Activated CD4-positive, CD25-positive, alpha-beta regulatory T cell treated with anti-CD3 and anti-CD28 coated beads, Interleukin-2, amount 50 U/mL, for 16 hours (primary cell): ENCODE measurements around the gene ZNF253.
"Not testable (repeated sequence)": the region's sequence is repeated elsewhere in the genome, so short reads cannot be mapped to it uniquely, and the experiment has no call there.

Experiments
- DNase-seq: peaks from one replicate; pipeline ENCODE4 v3.0.0-alpha.2; 2020; ENCODE audit warnings: low read depth, low spot score

ZNF253 gene

DNA sequence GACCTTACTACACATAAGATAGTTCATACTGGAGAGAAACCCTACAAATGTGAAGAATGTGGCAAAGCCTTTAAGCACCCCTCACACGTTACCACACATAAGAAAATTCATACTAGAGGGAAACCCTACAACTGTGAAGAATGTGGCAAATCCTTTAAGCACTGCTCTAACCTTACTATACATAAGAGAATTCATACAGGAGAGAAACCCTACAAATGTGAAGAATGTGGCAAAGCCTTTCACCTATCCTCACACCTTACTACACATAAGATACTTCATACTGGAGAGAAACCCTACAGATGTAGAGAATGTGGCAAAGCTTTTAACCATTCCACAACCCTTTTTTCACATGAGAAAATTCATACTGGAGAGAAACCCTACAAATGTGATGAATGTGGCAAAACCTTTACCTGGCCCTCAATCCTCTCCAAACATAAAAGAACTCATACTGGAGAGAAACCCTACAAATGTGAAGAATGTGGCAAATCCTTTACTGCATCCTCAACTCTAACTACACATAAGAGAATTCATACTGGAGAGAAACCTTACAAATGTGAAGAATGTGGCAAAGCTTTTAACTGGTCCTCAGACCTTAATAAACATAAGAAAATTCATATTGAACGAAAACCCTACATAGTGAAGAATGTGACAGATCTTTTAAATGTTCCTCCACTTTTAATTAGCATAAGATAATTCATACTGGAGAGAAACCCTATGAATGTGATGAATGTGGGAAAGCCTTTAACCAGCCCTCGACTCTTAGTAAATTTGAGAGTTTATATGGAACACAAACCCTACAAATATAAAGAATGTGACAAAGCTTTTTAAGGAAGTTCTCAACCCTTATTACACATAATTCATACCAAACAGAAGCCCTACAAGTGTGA, 26.6 kb downstream of the ZNF253 start:
- DNase-seq: not testable (repeated sequence)

DNA sequence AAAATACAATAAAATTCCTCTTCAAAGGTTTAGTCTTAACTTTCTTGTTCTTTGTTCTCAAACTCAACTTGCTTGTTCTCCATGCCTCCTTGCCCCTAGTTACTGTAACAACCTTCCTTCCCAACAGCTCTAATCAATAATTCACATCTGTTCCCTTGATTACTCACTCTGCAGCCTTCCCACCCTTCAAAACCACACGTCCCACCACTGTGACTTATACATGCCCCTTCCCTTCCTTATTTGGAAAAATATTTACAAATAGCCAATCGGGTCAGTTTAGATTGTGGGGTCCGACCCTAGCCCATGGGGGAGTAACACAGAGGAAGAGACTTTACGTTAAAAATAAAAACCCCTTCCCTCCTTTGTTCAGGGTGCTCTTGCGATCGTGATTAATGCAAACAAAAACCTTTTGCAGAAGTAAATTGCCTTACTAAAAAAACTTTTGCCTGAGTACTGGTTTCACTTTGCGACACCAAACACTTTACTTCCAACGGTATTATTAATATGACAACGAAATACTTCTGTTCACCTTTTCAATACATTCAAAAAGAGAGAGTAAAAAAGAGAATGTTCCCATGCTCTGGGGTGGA, 34.6 kb downstream of the ZNF253 start:
- DNase-seq: no peak

DNA sequence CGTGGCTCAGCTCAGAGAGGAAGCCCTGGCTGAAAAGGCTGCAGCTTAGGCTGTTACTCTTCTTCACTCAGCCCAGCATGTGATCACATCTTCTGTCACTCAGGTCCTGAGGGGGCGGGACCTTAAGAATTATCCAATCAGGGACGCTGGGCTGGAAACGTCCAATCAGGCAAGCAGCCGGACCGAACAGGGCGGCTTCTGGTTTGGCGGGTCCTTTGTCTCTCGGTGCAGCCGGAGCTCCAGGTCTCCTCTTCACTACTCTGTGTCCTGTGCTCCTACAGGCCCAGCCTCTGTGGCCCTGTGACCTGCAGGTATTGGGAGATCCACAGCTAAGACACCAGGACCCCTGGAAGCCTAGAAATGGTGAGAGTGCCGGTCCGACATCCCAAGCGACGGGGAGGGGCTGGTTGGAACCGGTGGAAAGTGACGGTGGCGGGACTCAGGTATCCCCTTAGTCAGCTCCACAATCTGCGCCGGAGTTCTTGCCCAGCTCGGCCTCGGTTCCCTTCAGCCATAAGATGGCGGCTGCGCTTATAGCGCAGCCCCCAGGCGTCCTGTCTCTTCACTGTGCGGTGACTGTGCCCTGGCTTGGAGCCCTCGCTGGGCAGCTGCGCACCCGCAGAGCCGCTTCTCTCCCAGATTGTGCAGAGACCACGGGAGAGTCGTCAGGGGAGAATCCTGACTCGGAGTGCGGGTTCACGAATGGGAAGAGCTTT, 35.2 kb downstream of the ZNF253 start, which contains the start of gene ZNF93:
ZNF93 (plus strand) TSS at position 218 of the 716 bp plus-strand sequence; CDS start at position 361, 143 bp downstream.
- DNase-seq: peak; percentile 80

DNA sequence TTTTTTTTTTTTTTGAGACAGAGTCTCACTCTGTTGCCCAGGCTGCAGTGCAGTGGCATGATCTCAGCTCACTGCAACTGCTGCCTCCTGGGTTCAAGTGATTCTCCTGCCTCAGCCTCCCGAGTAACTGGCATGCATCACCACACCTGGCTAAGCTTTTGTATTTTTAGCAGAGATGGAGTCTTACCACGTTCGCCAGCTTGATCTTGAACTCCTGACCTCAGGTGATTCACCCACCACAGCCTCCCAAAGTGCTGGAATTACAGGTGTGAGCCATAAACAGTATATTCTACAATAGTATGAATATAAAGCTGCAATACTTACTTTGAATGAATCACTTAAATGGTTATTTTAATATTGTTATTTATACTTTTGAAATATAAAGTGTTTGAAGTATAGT, 41.9 kb downstream of the ZNF253 start:
- DNase-seq: not testable (repeated sequence)

DNA sequence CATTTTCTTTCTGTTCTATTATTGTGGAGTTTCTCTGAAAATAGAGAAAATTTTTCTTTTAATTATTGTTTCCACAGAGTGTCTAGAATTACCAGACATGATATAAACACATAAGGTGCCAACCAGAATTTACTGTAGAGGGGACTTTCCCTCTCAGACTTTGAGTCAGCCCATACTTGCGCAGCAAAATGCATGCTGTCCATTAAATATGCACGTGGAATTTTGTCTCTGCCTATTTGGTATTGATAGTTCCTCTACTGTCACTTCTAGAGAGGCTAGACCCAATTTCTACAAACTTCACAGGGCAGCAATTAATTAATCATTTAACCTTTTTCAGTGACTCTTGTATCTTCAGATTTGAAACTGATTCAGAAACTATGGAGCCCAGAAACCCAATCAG, 44.0 kb downstream of the ZNF253 start:
- no peak for DNase-seq

DNA sequence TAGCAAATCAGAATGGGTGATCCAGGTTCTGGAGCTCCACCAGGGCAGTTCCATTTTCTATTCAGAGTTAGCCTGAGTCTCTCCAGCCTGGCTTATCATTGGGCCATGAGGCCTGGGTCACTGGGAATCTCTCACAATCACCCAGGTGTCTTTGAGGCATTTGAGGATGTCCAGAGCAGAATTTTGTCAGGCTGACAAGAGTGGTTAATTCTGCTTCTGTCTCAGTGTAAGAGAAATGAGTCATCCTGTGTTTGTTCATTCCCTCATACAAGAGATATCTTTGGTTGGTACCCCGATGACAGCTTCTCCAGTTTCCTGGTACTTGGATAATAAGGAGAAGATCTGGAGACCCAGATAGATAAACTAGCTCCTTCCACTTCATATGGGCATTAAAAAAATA, 45.5 kb downstream of the ZNF253 start:
- DNase-seq: no peak

DNA sequence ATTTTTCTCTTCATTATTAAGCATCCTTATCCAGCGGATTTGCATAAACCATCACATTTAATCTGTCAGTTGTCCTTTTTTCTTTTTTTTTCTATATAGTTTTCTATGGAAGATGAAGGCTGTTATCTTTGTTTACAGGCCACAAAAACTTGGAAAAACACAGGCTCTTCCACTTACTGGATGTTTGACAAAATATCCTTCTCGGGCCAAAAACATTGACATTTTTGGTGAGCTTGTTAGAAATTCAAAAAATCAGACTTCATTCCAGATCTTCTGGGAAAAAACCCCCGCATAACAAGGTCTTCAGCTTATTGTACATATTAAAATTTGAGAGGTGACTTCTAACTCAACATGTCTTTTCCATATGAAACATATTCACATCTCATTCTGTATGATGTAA, 48.9 kb downstream of the ZNF253 start:
- DNase-seq: no peak

DNA sequence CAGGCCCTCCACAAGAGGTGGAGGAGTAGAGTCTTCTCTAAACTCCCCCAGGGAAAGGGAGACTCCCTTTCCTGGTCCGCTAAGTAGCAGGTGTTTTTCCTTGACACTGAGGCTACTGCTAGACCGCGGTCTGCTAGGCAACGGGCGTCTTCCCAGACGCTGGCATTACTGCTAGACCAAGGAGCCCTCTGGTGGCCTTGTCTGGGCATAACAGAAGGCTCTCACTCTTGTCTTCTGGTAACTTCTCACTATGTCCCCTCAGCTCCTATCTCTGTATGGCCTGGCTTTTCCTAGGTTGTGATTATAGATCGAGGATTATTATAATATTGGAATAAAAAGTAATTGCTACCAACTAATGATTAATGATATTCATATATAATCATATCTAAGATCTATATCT, 64.7 kb downstream of the ZNF253 start:
- not testable (repeated sequence) for DNase-seq

DNA sequence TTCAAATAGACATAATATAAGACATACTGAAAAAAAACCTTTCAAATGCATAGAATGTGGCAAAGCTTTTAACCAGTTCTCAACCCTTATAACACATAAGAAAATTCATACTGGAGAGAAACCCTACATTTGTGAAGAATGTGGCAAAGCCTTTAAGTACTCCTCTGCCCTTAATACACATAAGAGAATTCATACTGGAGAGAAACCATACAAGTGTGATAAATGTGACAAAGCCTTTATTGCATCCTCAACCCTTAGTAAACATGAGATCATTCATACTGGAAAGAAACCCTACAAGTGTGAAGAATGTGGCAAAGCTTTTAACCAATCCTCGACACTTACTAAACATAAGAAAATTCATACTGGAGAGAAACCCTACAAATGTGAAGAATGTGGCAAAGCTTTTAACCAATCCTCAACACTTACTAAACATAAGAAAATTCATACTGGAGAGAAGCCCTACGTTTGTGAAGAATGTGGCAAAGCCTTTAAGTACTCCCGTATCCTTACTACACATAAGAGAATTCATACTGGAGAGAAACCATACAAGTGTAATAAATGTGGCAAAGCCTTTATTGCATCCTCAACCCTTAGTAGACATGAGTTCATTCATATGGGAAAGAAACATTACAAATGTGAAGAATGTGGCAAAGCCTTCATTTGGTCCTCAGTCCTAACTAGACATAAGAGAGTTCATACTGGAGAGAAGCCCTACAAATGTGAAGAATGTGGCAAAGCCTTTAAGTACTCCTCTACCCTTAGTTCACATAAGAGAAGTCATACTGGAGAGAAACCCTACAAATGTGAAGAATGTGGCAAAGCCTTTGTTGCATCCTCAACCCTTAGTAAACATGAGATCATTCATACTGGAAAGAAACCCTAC, 68.0 kb downstream of the ZNF253 start:
- DNase-seq: not testable (repeated sequence)

DNA sequence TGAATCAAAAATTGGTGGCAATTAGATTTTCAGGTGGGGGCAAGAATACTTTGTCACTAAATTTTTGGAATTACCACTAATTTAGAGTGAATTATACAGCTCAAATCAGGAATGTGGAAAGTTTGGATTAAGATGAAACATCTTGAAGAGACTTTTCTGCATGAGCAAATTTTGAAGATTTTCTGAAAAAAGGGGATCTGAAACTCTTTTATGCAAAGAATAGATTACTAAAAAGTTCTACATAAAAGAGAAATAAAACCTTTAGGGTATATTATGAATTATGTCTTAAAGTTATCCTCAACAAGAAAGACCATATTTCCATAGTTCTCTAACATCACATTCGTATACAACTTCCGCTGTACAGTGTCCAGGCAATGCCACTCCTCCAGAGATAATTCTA, 71.7 kb downstream of the ZNF253 start:
- no peak for DNase-seq

DNA sequence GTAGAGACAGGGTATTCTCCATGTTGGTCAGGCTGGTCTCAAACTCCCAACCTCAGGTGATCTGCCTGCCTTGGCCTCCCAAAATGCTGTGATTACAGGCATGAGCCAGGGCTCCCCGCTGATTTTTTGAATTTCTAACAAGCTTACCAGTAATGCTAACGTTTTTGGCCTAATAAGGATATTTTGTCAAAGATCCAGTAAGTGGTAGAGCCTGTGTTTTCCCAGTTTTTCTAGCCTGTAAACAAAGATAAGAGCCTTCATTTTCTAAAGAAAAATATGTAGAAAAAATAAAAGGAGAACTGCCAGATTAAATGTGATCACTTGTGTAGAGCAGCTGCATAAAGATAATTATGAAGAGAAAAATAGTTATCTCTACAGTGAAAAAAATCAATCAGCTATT, 72.8 kb downstream of the ZNF253 start:
- no peak for DNase-seq

DNA sequence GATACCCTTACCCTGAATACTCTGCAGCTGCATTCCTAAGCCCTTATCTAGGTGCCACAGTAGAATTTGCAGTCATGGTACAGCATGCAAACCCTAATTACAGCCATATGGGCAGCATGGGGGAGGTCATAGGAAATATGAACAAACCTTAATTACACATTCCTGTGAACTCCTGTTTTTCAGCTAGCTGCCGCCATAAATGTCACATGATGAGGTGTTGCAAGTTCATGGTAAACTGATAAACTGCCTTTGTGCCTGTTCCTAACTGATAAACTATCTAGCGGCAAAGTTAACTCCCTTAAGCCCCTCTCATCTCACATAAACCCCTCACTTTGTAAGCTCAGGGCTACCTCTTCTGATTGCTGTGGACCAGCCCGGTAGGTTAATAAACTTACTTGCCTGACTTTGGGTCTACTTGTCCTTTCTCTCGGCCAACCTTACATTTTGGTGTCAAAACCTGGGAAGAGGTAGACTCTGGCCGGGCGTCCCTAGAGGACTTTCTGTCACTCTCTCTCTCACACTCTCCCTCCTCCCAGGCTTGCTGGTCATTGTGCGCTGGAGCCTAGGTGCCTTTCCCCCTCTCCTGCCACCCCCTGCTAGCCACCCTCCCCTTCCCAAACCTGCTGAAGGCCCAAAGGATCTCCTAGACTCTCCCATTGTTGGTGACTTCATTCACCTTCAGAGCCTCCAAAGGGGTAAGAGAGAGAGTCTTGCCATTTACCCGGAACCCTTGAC, 78.3 kb downstream of the ZNF253 start:
- no peak for DNase-seq
